GM19328 (cell line): ENCODE data around the gene ARMC2.
"Not testable (repeated sequence)": the region's sequence is repeated elsewhere in the genome, so short reads cannot be mapped to it uniquely, and the experiment has no call there.

Experiments
- ATAC-seq: cut with Tn5 transposase; IDR thresholded peaks from one replicate; pipeline ENCODE4 v1.9.1; 2021; ENCODE audit warnings: mild to moderate bottlenecking, moderate library complexity; ENCODE audit not compliant: unreplicated experiment

ARMC2 gene

DNA sequence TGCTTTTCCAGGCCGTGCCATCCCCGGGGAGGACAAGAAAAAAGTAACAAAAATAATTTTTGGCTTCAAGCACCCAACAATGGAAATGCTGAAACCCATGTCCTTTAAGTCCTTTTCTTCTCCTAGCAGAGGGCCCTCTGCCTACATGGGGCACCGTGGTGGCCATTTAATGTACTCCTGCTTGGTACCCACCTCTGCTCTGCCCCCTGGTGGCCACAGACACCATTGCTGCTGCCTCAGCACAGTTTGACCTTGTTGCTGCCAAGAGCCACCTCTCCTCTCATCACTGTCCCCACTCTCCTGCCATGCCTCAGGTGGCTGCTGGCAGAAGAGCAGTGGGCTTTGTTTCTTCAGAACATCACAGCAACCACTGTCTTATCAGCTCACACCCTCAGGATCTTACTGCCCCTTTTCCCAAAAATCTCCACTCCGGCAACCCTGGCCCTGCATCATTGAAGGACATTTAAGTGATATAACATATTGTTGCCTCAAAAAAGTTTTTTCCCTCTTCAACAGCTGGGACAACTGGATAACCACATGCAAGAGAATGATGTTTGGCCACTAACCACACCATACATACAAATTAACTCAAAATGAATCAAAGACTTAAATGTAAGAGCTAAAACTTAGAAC, 12.9 kb upstream of the ARMC2 start:
- no peak for ATAC-seq

DNA sequence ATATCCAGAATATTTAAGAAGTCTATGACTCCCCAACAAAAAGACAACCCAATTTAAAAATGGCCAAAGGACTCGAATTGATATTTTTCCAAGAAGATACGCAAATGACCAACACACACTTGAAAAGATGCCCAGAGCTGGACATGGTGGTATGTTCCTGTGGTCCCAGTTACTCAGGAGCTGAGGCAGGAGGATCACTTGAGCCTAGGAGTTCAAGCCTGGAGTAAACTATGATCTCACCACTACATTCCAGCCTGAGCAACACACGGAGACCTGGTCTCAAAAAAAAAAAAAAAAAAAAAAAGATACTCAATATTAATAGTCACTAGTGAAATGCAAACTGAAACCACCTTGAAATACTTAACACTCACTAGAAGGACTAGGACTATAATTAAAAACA, 12.2 kb upstream of the ARMC2 start:
- ATAC-seq: no peak

DNA sequence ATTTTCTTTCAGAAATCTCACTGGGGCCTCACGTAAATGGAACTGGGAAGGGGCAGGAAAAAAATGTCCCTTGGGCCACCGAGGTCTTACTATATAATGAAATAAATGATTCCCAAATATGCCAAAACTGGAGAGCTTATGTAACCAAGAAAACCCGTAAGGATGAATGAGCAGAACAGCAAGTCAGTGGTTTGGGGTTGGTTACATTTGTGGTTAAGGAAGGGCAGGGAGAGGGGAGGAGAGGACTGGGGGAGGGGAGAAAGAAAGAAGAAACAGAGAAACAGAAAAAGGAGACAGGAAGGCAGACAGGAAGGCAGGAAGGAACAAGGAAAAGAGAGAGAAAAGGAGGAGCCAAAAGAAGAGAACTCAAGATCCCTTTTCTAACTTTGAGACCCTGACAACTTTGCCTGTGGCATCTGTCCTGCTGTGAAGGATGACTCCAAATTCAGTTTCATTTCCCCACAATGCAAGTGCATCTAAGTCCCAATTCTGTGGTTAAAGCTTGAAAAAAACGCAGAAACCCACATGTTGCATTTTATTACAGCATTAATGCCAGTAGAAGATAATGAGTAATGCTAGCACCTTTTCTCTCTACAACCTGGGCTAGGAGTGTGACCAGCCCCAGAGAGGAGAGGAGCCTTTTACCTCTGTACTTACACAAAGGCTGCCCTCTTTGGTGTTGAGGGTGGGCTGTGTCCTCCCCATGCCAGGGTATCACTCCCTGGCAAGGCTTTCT, 10.8 kb upstream of the ARMC2 start:
- ATAC-seq: no peak

DNA sequence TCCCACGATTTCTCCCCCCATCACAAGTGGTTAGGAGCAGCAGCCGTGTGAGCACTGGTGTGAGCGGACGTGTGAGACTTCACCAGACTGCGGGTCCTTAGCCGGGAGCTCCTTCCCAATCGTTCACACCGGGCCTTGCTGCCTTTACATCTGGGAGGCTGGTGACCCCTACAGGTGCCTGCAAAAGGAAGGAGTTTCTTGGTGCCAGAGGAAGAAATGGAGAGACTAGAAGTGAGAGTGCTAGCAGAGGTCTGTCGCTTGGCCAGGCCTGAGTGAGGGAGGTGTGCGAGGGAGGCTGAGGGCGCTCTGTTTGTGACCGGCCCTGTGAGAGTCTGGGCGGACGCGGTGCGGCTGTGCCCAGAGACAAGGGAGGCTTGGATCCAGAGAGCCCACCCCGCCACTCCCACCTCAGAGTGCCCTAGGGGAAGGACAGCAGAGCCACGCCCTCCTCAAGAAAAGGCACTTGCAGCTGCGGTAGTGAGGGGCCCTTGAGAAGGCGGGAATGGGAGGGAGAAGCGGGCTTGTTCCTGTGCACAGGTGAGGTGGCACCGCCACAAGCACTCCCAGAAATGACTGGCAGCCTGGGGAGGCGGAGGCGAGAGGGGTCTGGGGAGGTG, 10.0 kb upstream of the ARMC2 start:
- no peak for ATAC-seq

DNA sequence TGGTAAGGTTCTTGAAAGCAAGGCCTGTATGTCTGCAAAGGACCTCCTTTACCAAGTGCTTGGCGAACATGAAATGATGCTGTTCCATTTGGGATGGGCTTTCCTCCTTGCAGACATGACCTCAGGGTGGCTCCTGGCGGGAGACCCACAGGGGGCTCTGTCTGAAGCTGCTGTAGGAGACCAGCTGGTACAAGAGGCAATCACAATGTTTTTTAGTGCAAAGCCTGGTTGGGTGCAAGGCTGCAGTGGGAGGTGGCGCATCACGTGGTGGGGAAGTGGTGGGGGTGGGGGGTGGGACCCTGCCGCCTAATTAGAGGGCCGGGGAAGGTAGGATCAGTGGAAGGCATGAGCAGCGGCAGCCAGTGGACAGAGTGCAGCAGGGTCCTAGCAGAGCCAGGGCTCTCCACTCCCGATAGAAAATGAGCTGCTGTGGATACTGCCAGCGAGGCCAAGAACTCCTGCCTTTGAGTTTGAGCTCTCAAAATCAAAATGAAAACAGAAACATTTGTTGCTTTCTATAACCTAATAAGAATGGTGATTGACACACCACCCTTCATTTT, 9.1 kb upstream of the ARMC2 start:
- no peak for ATAC-seq

DNA sequence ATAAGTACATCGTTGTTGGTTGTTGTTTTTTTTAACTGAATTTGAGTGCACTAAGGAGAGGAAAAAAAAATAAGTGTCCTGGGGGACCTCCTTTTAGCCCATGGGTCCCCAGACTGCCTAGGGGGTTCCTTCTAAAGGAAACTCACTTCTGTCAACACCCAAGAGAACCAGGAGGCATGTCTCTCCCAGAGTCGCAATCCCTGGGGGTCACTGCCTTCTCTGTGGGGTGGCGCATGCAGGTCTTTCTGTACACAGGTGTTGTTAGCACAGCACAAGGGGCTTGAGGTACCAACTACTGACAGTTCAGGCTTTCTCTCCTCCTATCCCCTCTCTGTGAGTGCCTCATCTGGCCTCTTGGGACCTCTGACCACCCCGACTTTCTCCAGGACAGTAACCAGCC, 7.3 kb upstream of the ARMC2 start:
- ATAC-seq: no peak

DNA sequence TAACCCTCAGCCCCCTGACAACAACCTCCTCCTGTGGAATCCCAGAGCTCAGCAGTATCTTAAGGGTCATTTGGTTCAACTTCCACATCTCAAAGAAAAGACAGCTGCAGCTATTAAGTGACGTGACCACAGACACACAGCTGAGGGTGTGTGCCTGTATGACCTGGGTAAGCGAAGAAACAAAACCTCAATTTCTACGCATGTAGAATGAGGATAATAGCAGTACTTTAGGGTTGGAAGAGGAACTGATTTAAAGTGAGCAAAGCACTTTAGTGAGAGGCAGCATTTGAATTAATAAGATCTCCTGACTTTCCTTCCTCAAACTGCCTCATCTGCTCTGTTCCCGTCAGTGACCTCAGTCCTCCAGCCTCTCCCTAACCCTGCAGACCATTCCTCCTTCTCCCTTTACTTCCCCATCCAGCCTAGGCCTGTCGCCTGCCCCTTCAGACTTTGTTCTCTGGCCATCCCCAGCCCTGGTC, 6.8 kb upstream of the ARMC2 start:
- ATAC-seq: no peak

DNA sequence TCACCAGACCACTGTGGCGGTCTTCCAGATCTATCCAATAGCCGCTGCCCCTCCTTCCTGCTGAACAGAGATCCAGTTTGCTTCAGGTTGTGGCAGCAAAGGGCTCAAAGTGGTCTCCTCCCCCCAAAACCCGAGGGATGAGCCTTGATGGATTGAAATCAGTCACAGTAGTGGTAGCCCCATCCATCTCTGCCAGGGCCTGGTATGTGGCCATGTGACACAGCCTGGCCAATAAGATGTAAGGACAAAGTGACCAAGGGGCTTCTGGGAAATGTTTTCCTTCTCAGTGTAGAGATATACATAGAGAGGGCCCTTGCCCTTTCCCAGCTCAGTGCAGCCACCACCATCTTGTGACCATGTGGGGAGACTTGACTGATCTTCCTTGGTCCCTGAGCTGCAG, 4.1 kb upstream of the ARMC2 start:
- ATAC-seq: no peak

DNA sequence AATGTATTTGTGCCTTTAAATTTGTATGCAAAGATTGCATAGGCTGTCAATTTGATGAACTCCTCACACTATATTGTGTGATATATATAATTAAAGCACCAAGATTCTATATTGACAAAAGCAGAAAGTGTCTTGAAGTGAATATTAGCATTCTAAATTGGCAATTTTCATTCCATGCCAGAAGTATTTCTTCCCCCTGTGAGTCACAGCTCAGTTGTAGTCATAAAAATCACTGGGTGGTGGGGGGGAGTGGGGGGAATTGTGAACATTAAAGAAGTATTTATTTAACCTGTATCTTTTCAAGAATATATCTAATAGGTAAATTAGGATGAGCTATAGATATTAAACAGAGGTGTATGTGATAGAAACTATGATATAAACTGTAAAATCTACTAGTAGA, 3.1 kb upstream of the ARMC2 start:
- no peak for ATAC-seq

DNA sequence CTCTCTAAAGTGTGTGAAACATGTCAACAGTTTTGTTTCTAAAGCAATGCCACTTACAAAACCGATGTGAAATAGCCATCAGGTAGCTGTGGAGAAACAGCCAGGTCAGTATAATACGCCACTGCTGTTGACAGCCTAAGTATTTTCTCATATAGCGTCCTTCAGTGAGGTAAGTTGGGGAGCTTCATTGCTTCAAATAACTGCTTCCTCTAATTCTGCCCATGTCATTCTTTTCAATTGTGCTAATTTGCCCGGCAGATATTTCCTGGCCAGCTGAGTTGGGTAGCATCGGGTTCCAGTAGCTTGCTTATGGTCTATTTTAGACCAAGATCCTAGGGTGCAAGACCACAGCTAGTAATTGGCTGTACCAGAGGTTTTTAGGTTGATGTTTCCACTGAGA, 2.1 kb upstream of the ARMC2 start:
- ATAC-seq: no peak

DNA sequence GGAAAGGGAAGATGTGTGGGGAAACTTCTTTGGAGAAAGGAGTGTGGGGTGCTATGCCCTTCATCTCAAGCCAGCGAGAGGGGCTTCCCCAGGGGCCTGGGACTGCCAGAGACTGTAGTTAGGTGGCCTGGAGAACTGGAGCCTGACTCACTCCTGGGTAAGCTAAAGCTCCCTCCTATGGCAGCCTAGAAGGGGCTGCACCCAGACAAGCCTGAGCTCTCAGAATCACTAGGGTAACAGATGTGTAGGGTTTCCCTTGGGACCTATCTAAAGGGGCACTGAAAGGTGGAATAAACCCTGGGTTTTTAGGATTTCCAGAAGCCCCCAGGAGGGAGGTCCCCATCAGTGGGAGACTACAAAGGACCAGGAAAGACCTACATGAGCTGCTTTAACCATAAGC, 1.6 kb upstream of the ARMC2 start:
- ATAC-seq: no peak

DNA sequence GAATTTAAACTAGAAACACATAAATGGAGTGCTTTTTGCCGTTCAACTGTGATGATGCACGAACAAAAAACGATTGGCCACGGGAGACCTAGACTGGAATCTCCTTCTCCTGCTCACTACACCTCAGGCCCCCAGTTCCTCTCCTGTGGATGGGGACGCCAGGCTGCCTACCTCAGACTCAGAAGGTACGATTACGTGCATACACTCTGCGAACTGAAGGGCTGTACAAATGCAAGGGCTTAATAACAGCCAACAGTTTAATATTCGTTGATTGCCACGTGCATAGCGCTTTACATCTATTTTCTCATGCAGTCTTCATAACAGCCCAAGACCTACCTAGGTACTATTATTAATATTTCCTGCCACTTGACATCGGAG, 495 bp upstream of the ARMC2 start:
- ATAC-seq: no peak

DNA sequence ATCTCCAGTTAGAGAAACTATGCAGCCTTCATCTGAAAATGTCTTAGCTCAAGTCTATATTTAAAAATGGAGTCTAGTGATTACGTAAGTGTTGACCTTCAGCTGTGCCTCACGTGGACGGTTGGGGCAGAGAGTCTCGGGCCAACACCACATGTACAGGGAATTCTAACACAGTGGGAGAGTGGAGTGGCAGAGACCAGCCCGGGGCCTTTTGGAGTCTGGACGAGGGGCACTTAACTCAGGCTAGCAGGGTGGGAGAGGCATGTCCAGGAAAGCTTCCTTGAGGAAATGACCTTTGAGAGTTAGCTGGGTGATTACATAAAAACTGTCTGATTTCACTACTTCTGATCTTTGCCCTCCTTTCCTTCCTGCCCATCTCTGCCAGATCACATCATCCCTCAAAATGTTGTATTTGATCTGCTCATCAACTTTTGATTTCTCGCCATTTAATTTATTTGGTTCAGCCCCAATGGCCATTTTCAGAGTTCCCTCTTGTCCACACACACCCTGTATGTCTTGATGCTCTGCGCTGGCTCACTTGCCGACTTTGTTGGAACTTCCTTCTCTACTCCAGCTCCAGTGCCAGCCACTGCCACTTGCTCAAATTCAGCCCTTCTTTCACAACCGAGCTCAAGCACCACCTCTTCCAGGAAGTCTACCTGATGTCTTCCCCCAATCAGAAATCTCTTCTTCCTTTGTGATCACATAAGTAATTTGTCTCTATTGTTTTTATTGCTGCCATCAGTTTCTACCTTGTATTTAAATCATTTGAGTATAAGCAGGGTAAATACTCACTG, 2.6 kb downstream of the ARMC2 start:
- ATAC-seq: no peak

DNA sequence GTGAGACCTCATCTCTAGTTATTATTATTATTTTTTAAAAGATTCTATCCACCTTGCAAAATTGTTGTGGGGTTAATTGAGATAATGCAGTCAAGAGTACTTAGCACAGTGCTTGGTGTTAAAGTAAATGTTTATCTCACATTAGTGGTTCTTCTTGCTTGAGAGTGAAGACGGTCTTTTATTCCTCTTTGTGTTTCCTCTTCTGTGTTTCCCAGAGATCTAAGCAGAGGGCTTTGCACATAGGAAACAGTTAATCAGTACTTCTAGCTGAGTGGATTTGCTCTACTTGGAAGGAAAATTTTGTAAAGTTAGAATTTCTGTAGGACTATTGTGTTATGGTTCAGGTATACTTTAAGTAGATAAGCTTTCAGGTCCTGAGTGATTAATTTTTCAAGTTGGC, 3.5 kb downstream of the ARMC2 start:
- ATAC-seq: no peak

DNA sequence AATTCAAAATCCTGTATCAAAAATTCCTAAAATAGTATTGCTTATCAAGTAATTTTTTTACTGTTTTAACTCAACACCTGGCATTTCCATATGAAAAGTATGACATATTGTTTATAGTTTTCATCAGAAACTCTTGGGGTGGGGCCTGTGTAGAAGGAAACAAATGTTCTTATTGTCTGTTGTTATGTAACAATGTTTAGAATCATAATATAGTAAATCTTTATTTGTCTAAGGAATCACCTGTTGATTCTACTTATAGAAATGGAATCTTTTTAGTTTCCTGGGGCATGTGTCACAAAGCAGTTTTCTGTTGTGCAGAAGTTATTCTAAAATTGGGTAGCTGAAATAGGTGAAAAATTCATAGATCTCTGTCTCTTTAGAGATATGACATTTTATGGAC, 4.9 kb downstream of the ARMC2 start:
- no peak for ATAC-seq

DNA sequence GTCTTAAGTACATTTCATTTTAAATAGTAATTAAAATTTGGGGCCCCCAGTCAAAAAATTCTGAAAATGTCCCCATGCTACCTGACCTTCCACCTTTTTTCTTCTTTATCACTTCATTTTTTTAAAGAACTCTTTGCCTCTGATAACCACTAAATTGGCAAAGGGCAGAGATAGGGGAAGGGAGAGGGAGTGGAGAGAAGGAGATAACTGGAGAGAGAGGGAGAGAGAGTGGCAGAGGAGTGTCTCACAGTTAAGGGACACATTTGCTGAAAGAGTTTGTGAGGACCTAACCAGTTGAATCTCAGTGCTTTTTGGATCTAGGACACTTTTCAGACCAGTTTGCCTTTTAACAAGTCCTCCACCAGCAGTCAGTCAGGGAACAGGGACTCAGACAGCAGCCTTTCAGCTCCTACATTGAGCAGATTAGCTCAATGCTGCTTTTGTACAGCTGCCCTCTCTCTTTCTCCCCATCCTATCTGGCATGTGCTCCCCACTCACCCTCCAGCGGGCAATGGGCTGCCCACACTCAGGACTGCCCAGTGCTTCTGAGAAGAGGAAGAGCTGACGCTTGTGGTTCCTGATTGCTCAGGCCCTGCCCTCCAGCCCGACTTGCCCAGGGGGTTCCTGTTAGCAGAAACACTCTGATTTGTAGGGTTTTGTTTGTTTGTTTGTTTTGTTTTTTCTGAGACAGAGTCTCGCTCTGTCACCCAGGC, 14.4 kb downstream of the ARMC2 start:
- ATAC-seq: no peak

DNA sequence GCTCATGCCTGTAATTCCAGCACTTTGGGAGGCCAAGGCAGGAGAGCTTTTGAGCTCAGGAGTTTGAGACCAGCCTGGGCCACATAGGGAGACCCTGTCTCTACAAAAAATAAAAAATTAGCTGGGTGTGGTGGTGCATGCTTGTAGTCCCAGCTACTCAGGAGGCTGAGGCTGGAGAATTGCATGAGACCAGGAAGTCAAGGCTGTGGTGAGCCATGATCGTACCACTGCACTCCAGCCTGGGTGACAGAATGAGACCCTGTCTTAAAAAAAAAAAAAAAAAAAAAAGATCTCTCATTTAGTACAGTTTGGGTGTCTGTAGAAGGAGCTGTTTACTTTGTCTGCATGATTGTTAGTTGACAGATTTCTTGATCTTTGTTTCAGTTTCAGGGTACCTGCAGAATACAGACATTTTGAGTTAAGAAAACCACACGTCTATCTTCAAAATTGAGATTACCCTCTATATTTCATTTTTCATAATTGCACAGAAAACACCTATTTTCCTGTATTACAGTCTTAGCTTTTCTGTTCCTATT, 17.6 kb downstream of the ARMC2 start:
- not testable (repeated sequence) for ATAC-seq

DNA sequence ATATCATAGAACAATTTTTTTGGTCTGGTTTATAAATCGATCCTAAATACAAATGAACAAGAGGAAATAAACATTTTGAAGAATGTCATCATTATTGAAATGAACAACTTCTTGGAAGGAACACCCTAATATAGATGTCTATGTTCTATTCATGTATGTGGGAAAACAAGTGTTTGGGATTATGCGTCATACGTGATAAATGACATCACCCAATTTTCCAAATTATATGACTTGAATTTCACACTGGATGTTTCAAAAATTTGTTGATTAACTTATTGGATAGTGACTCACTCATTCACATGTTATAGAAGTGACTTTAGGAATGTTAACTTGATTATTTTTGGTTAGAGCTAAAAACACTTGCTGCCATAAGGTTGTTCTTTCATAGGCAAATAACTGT, 18.6 kb downstream of the ARMC2 start:
- no peak for ATAC-seq

DNA sequence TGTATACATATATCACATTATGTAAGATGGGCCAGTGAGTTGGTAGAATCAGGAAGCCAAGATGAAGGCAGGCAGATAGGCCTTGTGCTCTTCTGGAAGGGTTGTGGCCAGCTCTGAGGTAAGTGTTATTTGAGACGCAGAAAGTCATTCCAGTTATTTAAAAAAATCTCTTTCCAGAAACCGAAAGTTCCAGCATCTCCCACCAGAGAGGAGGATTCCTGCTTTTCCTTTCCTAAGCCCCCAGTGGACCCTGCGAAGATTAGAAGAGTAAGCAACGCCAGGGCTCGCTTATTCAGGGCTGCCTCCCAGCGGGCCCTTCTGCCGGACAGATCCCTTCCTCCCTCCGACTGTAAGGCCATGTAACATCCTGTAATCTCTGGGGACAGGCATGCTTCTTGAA, 20.4 kb downstream of the ARMC2 start:
- ATAC-seq: no peak

DNA sequence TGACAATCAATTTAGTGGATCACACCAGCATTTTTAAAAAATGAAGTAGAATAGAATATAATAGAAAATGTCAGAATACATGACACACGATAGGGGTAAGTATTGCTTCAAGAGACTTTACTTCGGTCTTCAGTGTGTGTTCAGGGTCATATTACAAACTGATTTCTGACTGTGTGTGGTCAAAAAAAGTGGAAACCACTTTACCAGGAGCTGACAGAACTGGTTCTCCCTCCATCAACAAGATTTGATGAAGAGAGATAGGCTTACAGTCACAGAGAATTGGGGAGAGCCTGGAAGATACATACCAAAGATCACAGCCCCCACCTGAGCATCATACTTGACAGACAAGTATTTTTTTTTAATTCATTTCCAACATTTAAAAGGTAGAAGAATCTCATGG, 21.7 kb downstream of the ARMC2 start:
- ATAC-seq: no peak
